GDM1 (cell line): ENCODE data around the gene OSBPL1A.
A peak's percentile ranks its signal among the peaks of the same experiment; 100 is the strongest.

Source experiments
- DNase-seq: peaks from one replicate; lab custom pipeline; 2025; lab: John Stamatoyannopoulos, UW

The OSBPL1A gene

GRCh38 chr18:24121625-24122024 lies 276.0 kb downstream of the OSBPL1A start:
- no peak for DNase-seq

GRCh38 chr18:24120676-24121075 lies 276.9 kb downstream of the OSBPL1A start:
- no peak for DNase-seq

DNA sequence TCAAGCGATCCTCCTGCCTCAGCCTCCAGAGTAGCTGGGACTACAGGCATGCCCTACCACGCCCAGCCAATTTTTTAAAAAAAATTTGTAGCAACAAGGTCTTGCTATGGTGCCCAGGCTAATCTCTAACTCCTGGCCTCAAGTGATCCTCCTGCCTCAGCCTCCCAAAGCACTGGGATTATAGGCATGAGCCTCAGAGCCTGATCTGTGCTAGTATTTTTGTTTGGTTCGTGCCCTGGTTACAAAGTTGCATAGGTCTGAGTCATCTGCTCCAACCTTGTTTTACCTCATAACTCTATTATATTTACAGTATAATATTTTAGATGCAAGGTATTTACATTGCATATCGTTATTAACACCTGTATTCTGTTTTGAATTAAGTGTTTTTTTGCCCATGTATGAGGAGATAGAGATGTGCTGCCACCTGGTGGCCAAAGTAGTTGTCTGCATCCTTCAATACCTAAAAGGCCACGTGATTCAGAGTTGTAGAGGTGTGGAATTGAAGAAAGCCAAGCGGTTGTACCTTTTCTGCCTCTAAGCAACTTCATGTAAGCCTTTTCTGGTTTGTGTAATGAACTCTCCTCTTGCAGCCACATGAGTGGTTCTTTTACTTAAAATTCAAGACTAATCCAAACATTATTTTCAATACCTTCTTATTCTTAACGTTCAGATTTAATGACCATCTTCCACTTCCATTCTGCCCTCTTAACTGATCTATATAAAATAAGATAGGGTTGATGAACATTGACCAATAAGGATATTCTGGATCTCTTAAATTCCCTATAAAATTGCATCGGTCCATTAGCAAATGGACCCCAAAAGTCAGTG lies 278.7 kb downstream of the OSBPL1A start:
- peak; percentile 10 for DNase-seq

DNA sequence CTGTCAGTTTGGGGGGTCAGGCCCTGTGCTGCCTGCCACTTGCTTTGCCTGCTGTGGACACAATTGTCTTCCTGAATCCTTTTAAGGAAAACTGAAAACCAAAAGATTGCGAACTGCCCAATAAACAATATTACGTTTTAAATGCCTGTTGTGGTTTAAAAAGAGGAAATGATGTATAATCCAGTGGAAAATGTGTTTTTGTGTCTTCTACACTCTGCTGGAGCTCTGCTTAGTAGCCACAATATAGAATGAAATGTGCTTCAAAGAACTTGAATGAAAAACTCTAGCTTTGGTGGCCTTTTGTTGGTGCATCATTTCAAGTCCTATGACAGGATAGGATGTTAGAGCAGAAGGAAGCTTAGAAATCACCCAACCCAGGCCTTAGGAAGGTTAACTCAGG lies 282.0 kb downstream of the OSBPL1A start:
- no peak for DNase-seq

DNA sequence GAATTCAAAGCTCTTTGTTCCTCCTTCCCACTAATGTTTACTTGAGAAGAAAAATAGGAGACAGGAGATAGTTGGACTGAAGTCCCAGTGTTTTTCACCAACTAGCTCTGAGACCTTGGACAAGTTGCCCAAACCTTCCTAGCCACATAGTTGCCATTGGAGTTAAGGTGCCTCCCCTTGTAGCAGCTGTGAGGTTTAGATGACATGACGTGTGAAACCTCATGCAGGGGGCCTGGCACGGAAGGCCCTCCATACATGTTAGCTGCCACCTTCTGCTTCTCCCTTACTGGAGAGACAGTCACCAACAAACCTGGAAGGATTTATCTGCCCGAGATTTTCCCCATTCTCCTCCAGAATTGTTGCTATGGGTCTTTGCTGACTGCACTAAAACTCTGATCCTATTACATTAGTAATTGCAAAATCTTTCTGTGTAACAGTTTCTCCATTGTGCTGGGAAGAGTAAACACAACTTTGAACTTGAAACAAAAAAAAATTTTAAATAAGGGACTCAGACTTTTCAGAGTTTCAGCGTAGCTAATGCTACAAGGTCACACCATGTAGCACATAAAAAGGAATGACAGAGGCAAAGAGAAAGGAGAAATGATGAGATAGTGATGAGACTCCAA lies 282.6 kb downstream of the OSBPL1A start:
- DNase-seq: no peak

GRCh38 chr18:24112874-24113615 lies 284.6 kb downstream of the OSBPL1A start:
- DNase-seq: no peak

- no peak for DNase-seq
Observed at GRCh38 chr18:24112464-24112863, 285.2 kb downstream of the OSBPL1A start.
